Effector CD8-positive, alpha-beta T cell (primary cell): ENCODE measurements around the gene ZNF804A.
"Not testable (repeated sequence)": the region's sequence is repeated elsewhere in the genome, so short reads cannot be mapped to it uniquely, and the experiment has no call there.

ENCODE experiments used
- DNase-seq: peaks from one replicate; lab custom pipeline; 2025; lab: John Stamatoyannopoulos, UW

Gene ZNF804A

DNA sequence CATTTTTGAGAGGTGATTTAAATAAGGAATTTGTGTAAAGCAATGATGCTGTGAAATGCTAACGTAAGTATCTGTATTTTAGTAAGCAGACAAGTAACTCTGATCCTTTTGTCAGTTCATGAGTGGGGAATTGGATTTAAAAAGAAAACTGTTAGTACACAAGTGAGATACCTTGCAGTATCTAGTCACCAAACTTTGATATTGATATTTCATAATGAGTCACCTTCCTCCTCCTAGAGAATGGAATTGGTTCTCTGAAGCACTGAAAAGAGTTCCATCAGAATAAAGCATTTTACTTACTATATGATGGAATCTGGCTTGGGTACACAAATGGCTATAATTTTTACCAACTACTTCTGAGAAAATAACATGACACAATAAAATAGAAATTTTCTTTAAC, 232.2 kb downstream of the ZNF804A start:
- DNase-seq: no peak

DNA sequence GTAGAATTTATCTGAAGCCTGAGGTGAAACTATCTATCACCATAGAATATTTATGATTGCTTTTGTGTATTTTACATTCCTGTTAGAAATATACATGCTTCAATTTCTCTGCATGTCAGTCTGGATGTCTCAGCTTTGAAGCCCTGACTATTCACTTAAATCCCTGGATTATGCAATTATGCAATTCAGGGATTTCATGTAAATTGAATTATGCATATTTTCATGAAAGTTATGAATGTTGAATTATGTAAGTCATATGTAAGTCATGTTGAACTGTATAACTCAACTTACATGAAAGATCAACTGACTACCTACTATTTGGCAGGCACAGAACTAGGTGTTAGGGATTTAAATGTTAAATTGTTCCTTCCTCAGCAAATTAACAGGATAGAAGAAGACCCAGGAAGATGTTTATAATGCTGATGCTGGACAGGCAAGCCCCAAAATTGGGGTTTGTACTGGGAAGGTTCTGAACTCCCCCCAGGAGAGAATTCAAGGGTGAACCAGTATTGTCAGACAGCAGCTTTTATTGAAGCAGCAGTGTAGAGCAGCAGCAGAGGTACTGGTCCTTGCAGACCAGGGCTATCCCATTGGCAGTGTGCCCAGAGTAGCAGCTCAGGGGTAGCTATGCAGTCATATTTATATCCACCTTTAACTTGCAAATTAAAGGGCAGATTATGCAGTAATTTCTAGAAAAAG, 236.5 kb downstream of the ZNF804A start:
- DNase-seq: no peak

DNA sequence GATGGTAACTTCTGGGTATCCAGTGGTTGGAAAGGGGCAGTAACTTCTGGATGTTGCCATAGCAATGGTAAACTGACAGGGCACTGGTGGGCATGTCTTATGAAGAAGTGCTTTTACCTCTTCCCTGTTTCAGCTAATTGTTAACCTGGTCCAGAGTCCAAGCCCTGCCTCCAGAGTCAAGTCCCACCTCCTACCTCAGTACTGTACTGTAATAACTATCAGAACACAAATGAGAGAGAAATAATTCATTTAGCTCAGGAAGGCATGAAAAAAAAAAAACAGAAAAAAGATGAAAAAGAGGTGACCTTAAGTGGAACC, 237.0 kb downstream of the ZNF804A start:
- DNase-seq: no peak

DNA sequence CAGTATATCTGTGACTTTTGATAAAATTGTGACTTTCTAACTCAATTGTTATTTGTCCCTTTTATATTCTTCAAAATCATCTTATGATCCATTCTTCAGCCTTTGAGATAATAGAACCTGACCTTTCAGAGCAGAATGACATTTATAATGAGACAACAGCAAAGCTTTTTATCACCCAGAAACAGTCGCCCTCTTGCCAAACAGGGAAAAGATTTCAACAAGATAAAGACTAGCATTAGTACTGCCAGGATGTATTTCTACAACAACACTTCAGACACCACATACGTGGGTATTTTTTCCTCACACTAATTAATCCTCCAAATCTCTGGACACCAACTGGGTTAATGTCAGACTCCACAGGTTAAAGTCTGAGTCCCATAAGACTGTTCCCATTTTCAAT, 249.0 kb downstream of the ZNF804A start:
- no peak for DNase-seq

DNA sequence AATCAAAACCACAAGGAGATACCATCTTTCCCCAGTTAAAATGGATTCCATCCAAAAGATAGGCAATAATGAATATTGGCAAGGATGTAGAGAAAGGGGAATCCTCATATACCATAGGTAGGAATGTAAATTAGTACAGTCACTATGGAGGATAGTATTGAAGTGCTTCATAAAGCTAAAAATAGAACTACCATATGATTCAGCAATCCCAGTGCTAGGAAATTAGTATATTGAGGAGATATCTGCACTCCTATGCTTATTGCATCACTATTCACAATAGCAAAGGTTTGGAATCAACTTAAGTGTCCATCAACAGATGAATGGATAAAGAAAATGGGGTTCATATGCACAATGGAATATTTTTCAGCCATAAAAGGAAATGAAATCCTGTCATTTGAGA, 251.2 kb downstream of the ZNF804A start:
- DNase-seq: no peak

DNA sequence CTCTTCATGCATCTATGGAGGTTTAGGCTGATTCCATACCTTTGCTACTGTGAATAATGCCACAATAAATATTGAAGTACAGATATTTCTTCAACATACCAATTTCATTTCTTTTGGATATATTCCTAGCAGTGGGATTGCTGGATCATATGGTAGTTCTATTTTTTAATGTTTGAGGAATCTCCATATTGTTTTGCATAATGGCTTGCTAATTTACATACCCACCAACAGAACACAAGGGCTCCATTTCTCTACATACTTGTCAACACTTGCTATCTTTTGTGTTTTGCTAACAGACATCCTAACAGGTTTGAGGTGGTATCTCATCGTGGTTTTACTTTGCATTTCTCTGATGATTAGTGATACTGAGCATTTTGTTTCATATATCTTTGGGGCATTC, 253.2 kb downstream of the ZNF804A start:
- DNase-seq: no peak

DNA sequence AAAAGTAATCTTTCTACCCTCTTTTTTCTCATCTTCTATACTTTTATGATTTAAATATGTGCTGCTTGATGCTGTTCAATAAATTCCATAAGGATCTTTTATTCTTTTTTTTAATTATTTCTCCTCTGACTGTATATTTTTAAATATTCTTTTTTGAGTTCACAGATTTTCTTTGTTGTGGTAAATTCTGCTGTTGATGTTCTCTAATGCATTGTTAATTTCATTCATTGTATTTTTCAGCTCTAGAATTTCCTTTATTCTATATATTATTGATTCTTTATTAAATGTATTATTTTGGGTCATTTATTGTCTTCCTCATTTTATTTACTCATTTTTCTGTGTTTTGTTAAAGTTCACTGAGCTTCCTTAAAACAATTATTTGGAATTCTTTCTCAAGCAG, 260.9 kb downstream of the ZNF804A start:
- DNase-seq: no peak

DNA sequence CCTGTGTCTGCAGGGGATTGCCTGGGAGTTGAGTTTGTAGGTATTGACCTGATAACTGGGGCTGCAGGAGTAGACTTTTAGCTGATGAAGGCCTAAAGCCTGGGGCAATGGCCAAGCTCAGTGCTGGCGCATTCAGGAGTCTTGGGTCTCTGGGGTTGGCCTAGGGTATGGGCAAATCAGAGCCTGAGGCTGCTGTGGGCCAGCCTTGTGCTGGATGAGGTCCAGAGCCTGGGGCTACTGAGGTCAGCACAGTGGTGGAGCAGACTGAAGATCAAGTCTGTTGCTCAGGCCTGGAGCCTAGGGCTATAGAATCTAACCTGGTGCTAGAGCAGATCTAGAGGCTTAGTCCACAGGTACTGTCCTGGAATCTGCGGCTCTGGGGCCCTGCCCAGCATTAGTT, 262.4 kb downstream of the ZNF804A start:
- DNase-seq: no peak

DNA sequence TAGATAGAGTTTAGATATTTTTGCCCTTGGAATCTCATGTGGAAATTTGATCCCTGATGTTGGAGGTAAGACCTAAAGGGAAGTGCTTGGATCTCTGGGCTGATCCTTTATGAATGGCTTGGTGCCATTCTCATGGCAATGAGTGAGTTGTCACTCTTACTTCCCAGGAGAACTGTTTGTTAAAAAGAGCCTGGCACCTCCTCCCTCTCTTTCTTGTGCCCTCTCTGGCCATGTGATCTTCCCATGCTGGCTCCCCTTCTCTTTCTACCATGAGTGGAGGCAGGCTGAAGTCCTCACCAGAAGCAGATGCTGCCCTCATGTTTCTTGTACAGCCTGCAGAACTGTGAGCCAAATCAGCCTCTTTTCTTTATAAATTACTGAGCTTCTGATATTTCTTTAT, 276.9 kb downstream of the ZNF804A start:
- no peak for DNase-seq

DNA sequence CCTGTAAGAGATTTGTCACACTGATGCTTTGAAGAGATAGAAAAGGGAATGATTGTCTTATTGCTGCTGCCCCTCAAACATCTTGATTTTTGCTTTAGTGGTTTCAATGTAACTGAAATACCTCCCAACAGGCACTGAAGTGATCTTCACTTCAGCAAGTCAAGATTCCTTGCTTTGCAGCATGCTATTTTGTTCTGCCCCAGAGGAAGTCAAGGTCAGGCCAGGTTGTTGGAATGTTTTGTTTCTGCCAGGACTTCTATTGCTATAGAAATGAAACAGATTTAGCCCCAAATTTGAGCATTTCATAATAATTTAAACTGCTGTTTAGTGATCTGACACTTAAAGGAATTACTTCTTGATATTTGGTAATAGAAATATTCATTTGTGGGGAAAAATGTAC, 277.6 kb downstream of the ZNF804A start:
- no peak for DNase-seq

DNA sequence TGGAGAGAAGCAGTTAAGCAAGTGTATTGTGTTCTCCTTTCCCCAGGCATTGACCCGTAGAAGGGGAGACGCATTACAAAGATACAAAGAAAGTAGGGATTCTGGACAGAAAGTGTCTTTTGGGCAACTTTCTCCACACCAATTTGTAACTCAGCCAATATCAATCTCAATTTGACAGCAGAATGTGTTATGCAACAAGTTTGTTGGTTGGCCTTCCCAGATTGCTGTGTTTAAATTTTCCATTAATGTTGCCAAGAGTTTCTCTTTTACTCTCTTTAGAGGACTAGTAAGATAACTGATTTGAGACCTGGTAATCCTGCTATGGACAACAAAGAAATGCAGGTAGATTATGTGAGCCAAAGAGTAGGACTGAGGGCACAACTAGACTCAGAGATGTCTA, 279.6 kb downstream of the ZNF804A start:
- DNase-seq: no peak

DNA sequence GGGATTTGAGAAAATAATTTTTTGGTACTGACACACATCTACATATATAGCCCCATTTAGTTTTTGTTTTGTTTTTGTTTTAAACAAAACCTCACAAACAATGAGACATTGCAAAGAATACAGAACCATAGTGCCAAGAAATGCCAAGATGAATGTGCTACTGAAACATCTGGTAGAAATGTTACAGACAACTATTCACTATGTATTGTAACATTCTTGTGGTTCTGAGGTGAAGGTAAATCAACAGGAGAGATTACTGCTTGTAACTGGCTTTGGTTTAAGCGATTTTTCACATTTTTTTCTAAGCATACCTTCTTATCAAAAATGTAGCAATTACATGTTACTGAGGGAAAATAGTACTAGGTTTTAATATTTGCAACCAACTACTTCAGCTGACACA, 281.3 kb downstream of the ZNF804A start:
- DNase-seq: no peak

DNA sequence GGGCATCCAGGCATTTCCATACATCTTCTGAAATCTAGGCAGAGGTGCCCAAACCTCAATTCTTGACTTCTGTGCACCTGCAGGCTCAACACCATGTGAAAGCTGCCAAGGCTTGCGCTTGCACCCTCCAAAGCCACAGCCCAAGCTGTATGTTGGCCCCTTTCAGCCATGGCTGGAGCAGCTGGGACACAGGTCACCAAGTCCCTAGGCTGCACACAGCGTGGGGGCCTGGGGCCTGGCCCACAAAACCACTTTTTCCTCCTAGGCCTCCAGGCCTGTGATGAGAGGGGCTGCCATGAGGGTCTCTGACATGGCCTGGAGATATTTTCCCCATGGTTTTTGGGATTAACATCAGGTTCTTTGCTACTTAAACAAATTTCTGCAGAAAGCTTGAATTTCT, 288.3 kb downstream of the ZNF804A start:
- not testable (repeated sequence) for DNase-seq

DNA sequence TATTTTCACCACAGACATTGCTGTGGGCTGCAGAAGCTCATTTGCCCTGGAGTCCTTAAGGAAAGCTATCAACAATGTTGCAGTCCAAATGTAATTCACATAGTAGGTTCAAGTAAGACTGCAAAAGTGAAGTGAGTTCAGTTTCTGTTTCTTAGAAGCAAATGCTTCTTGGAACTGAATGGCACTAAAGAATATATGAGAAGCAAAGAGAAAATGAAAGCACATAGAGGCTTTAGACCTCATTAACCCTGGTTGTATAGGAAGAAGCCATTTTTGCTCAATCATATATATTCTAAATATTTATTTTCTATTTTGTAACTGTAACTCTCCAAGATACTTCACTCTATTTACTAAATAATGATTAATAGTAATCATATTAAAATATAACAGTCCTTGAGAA, 292.0 kb downstream of the ZNF804A start:
- no peak for DNase-seq

DNA sequence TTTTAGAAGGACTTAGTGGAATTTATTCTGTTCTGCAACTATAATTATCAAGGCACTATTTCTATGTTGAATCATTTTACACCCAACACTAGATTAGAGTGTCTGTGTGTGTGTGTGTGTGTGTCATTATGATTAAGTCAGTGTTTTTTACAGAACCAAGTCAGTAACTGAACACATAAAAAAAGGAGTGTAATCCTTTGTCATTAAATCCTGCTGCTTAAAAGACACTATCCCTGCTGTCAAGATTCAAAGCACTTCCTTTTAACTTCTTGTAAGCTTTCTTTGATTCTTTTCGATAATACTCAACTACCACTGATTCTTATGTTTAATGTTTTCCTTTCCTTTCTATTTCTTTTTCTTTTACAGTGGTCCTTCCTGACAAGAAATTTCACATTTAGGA, 306.7 kb downstream of the ZNF804A start:
- DNase-seq: no peak

DNA sequence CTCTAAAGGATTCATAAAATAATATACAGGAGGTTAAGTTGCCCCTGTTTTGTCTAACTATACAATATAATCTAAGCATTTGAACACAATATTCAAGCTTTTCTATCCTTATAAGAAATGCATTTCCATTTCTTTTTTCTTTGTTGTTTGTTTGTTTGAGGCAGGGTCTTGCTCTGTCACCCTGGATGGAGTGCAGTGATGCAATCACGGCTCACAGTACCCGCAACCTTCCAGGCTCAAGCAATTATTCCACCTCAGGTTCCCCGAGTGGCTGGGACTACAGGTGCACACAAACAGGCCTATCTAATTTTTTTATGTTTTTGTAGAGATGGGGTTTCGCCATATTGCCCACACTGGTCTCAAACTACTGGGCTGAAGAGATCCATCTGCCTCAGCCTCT, 307.8 kb downstream of the ZNF804A start:
- no peak for DNase-seq

DNA sequence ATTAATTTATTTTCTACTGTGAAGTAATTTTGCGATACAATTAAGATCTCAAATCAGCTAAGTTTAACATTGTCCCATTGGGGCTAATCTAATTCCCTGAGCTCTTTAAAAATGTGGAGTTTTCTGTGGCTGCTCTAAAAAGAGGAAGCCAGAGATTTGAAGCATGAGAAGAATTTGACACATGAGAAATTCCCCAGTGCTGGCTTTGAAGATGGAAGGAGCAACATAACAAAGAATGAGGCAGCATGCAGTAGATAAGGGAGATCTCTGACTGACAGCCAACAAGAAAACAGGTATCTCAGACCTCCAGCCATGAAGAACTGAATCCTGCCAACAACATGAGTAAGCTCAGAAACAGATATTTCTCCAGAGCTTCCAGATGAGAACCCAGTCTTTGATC, 308.4 kb downstream of the ZNF804A start:
- no peak for DNase-seq

DNA sequence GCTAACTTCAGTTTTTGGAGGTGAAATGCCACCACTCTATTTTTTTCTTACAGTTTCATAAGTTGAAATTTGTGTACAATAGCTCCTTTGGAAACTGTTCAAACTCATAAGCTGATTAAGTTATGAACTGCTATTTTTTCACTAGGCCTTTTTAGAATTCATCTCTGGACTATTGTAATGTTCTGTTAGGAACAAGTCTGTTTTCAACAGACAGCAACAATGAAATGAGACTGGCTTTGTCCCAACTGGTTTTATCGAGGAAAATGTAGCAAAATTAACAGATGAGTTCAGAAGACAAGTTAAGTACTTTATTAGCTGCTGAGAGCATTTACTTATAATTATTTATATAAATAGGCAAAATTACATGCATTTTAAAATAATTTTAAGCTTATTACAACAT, 310.6 kb downstream of the ZNF804A start:
- DNase-seq: no peak

DNA sequence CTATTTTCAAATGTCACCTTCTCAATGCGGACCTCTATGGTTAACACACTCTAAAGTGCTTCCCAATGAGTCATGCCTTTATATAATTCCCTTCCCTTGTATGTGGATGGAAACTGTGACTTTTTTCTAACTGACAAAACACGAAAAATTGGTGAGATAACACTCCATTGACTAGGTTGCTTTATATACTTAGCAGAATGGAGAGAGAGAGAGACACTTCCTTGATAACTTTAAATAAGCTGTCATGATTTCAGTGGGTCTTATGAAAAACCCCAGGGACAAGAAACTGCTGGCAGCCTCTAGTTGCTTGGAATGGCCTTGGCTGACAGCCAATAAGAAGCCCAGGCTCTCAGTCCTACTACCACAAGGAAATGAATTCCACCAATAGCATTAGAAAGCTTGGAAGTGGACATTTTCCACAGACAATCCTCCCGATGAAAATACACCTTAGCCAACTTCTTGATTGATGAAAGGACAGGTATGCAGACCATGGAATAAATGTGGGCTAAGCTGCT, 322.2 kb downstream of the ZNF804A start:
- DNase-seq: no peak

DNA sequence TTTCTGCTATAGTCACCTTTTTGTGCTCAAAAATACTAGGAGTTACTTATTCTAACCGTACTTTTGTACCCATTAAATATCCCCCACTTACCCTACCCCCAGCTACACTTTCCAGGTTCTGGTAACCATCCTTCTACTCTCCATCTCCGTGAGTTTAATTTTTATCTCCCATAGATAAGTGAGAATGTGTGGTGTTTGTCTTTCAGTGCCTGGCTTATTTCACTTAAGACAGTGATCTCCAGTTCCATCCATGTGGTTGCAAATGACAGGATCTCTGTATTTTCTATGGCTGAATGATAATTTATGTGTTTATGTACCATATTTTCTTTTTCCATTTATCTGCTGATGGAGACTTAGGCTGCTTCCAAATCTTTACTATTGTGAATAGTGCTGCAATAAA, 323.3 kb downstream of the ZNF804A start:
- no peak for DNase-seq

DNA sequence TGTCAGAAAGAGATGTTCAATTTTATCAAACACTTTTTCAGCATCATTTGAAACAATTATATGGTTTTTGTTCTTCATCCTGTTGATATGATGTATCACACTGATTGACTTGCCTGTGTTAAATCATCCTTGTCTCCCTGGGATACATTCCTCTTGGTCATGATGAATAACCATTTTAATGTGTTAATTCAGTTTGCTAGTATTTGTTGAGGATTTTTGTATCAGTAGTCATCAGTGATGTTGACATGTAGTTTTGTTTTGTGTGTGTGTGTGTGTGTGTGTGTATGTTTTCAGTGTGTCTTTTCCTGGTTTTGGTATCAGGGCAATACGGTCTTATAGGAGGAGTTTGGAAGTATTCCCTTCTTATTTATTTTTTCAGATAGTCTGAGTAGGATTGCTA, 325.4 kb downstream of the ZNF804A start:
- no peak for DNase-seq

DNA sequence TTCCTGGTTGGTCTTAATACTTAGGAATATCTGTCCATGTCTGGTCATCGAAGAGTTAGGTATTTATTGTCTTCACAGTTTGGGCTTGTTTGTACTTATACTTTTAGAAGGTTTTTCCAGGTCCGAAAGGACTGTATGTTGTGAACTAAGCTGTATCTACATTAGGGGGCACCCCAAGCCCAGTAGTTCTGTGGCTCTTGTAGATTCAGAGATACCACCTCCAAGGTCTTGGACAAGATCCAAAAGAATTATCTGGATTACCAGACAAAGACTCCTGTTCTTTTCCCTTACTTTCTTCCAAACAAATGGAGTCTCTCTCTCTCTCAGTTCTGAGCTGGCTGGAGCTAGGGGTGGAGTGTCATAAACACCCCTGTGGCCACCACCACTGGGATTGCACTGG, 328.7 kb downstream of the ZNF804A start:
- DNase-seq: no peak

DNA sequence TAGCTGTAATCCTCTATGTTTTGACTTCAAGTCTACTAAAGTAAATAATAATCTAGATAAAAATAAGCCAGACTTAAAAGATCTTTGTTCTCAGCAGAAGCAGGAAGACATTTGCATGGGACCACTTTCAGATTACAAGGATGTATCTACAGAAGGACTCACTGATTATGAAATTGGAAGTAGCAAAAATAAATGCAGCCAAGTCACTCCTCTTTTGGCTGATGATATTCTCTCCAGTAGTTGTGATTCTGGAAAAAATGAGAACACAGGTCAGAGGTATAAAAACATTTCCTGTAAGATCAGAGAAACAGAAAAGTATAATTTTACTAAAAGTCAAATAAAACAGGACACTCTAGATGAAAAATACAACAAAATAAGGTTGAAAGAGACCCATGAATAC, 338.4 kb downstream of the ZNF804A start:
- DNase-seq: no peak

DNA sequence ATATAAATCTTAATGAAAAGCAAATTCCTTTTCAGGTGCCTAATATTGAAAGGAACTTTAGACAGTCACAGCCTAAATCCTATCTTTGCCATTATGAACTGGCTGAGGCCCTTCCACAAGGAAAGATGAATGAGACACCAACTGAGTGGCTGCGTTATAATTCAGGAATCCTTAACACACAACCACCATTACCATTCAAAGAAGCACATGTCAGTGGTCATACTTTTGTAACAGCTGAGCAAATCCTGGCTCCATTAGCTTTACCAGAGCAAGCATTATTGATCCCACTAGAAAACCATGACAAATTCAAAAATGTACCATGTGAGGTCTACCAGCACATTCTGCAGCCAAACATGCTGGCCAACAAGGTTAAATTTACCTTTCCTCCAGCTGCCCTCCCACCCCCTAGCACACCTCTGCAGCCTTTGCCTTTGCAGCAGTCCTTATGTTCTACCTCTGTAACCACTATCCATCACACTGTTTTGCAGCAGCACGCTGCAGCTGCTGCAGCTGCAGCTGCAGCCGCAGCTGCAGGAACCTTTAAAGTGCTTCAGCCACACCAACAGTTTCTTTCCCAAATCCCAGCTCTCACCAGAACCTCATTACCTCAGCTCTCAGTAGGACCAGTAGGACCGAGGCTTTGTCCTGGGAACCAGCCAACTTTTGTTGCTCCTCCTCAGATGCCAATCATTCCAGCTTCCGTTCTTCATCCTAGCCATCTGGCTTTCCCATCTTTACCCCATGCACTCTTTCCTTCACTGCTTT, 340.1 kb downstream of the ZNF804A start:
- DNase-seq: no peak
